Esophagus muscularis mucosa (tissue), 4 donors: ENCODE data around the gene PHF19. TPM values are rescaled to one million over a fixed set of nuclear protein-coding genes. Genes with fewer than 3 reads are reported as not detected.

ENCODE experiments used
- DNase-seq: peaks from one replicate; pipeline ENCODE4 v3.0.0-alpha.2; 2017; ENCODE audit errors: extremely low spot score
- H3K27ac ChIP-seq, 4 donors: fragments of 200-600 bp; sonication (generic); replicated peaks in 1 of 4; 1 replicate in 3 of 4; 2 replicates in 1 of 4; pipeline ENCODE4 v1.5.1; 2016 to 2019; ENCODE audit warnings: mild to moderate bottlenecking in 1 of 4
- H3K27me3 ChIP-seq, 4 donors: fragments of 200-600 bp; sonication (generic); one replicate each; pipeline versions ENCODE4 v1.5.1 to v1.6.0; 2016 to 2019
- H3K36me3 ChIP-seq, 4 donors: fragments of 200-600 bp; sonication (generic); one replicate each; pipeline ENCODE4 v1.5.1; 2016 to 2019
- H3K4me1 ChIP-seq, 4 donors: fragments of 200-600 bp; sonication (generic); one replicate each; pipeline ENCODE4 v1.5.1; 2016 to 2019
- H3K4me3 ChIP-seq, 4 donors: fragments of 200-600 bp; sonication (generic); 1 replicate in 2 of 4; 2 replicates in 2 of 4; pipeline ENCODE4 v1.5.1; 2016 to 2019; ENCODE audit warnings: mild to moderate bottlenecking in 4 of 4, moderate library complexity in 1 of 4
- H3K9me3 ChIP-seq, 4 donors: fragments of 200-600 bp; sonication (generic); 1 replicate in 3 of 4; 2 replicates in 1 of 4; pipeline ENCODE4 v1.5.1; 2016 to 2019
- CTCF ChIP-seq, 3 experiments: fragments of 200-600 bp in 2 of 3; fragments of 450-650 bp in 1 of 3; sonication (generic) in 2 of 3; IDR thresholded peaks; one replicate each; pipeline ENCODE4 v1.5.1; 2017 to 2019; ENCODE audit warnings: antibody characterized with exemption in 3 of 3, mild to moderate bottlenecking in 2 of 3, moderate library complexity in 1 of 3
- EP300 ChIP-seq: sonication (generic); formaldehyde crosslinking; IDR thresholded peaks from one replicate; pipeline ENCODE4 v1.6.1; 2017; ENCODE audit warnings: antibody characterized with exemption
- POLR2A ChIP-seq: fragments of 450-650 bp; IDR thresholded peaks from one replicate; pipeline ENCODE4 v1.6.1; 2017; ENCODE audit warnings: antibody characterized with exemption, moderate library complexity, mild to moderate bottlenecking, low read depth
- POLR2AphosphoS5 ChIP-seq, 2 donors: sonication (generic); formaldehyde crosslinking; IDR thresholded peaks; one replicate each; pipeline ENCODE4 v1.6.1; 2017; ENCODE audit warnings: antibody characterized with exemption in 2 of 2
- WGBS: methylation state at CpG from one replicate; pipeline ENCODE4 v1.1.5; 2018; 5-methylcytosine and 5-hydroxymethylcytosine counted together
- intact Hi-C: fragments of 100-400 bp; cut with DNase I; formaldehyde crosslinking; loops from one replicate; pipeline ENCODE4 v1.15.1; 2023
- total RNA-seq, 4 donors: library from RNA; depleted of rRNA; stranded (reverse); fragments of >200 nt; gene quantifications; one replicate each; pipeline versions ENCODE4 v1.1.0 to v1.2.1, GENCODE V29; 2016

PHF19 gene
- total RNA-seq, 4 donors from 2014 or later = 36.4 to 57.7 (median 47.8) TPM

- H3K27me3 ChIP-seq = no peaks in the 10 kb centered on the region
- 79% methylated on average over 6 of the region's 6 CpGs for WGBS
- DNase-seq = no peak
These were observed 16.0 kb upstream of the PHF19 start for GRCh38 chr9:120892748-120893610.

GRCh38 chr9:120891884-120892747 lies 15.1 kb upstream of the PHF19 start:
- Histone ChIP-seq H3K27me3 (no peaks in the 10 kb centered on the region), H3K36me3 (no peaks in the 10 kb centered on the region), H3K27ac (peak overlapping the region; percentile 31 to 68 (median 51)), H3K4me3 (no peak overlapping the region), H3K9me3 (no peaks in the 10 kb centered on the region), H3K4me1 (peaks cover 14 to 38% (median 35%) of the 10 kb centered on the region in 4 donors)
- TF ChIP-seq CTCF (IDR thresholded peaks at IDR 0.05) (no peak), EP300 (no peak), POLR2AphosphoS5 (IDR thresholded peaks at IDR 0.05) (no peak), POLR2A (no peak)
- 72% methylated on average over 15 of the region's 15 CpGs for WGBS
- intact Hi-C loops = no loop called here
- no peak for DNase-seq

More at GRCh38 chr9:120892748-120893610, 16.0 kb upstream of the PHF19 start:
- Histone ChIP-seq H3K27ac (peak overlapping the region; percentile 81 to 89 (median 88)), H3K4me3 (no peak overlapping the region), H3K9me3 (no peaks in the 10 kb centered on the region), H3K36me3 (no peaks in the 10 kb centered on the region), H3K4me1 (peaks cover 17 to 40% (median 39%) of the 10 kb centered on the region in 4 donors)
- intact Hi-C loops = no loop called here
- TF ChIP-seq POLR2A = no peak
- no peak for TF ChIP-seq EP300
- no peak for TF ChIP-seq CTCF (IDR thresholded peaks at IDR 0.05)
- TF ChIP-seq POLR2AphosphoS5 (IDR thresholded peaks at IDR 0.05) = no peak

- Histone ChIP-seq H3K27ac (peak overlapping the region; percentile 59 to 68 (median 65)), H3K9me3 (no peaks in the 10 kb centered on the region), H3K4me1 (peaks cover 9 to 33% (median 32%) of the 10 kb centered on the region in 4 donors), H3K4me3 (no peak overlapping the region), H3K27me3 (no peaks in the 10 kb centered on the region), H3K36me3 (no peaks in the 10 kb centered on the region)
- intact Hi-C loops = no loop called here
- TF ChIP-seq POLR2AphosphoS5 (IDR thresholded peaks at IDR 0.05) = no peak
- TF ChIP-seq POLR2A = no peak
- TF ChIP-seq CTCF (IDR thresholded peaks at IDR 0.05) = no peak
- no peak for TF ChIP-seq EP300
- WGBS = 82% methylated on average over 7 of the region's 10 CpGs
- DNase-seq = no peak
These were observed 14.4 kb upstream of the PHF19 start for GRCh38 chr9:120891245-120891883.

GRCh38 chr9:120890320-120891244 lies 13.6 kb upstream of the PHF19 start:
- Histone ChIP-seq H3K4me3 (no peak overlapping the region), H3K27ac (peak overlapping the region; percentile 59 to 68 (median 65)), H3K36me3 (no peaks in the 10 kb centered on the region), H3K27me3 (no peaks in the 10 kb centered on the region), H3K9me3 (no peaks in the 10 kb centered on the region), H3K4me1 (peaks cover 9 to 40% (median 36%) of the 10 kb centered on the region in 4 donors)
- intact Hi-C loops = no loop called here
- 74% methylated on average over 14 of the region's 14 CpGs for WGBS
- DNase-seq = no peak
- TF ChIP-seq EP300 = no peak
- no peak for TF ChIP-seq POLR2AphosphoS5 (IDR thresholded peaks at IDR 0.05)
- TF ChIP-seq CTCF (IDR thresholded peaks at IDR 0.05) = no peak
- no peak for TF ChIP-seq POLR2A
